ENCODE data around the gene CES4A.
"Not testable (repeated sequence)": the region's sequence is repeated elsewhere in the genome, so short reads cannot be mapped to it uniquely, and the experiment has no call there.

Gene CES4A

DNA sequence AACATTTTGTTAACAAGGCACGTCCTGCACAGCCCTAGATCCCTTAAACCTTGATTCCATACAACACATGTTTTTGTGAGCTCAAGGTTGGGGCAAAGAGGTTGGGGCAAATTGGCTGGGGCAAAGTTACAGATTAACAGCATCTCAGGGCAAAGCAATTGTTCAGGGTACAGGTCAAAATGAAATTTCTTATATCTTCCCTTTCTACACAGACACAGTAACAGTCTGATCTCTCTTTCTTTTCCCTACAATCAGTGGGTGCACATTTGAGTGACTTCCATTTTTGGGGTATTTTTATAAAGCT is 32.3 kb upstream of the CES4A start:
- not testable (repeated sequence) for DNase-seq (ENCODE audit: low spot score)

DNA sequence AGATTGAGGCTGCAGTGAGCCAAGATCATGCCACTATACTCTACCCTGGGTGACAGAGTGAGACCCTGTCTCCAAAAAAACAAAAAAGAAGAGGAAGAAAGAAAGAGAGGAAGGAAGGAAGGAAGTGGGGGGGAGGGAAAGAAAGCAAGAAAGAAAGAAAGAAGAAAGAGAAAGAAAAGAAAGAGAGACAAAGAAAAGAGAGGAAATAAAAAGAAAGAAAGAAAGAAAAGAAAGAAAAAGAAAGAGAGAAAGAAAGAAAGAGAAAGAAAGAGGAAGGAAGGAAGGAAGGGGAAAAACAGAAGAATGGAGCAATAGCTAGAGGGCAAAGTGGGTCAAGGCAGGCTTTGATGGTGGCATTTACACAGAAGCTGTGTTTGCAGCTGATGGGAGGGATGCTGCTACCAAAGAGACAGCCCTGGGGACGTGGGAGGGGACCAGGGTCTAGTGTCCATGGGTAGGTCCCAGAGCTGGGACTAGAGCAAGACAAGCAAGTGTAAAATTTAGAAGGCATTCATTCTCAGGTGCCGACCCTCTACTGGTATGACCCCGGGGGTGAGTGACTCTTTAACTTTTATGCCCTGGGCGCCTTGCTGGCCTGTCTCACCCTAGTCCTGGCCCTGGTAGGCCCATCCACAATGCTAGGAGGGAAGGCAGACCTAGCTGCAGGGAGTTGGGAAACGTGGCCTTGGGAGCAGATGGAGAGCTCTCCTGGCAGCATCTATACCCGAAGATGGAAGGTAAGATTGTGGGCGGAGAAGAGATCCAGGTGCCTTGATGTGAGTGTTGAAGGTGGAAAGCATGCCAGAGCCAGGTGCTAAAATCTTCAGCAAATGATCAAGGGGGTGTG is 29.3 kb upstream of the CES4A start:
- DNase-seq (ENCODE audit: low spot score) = no peak

DNA sequence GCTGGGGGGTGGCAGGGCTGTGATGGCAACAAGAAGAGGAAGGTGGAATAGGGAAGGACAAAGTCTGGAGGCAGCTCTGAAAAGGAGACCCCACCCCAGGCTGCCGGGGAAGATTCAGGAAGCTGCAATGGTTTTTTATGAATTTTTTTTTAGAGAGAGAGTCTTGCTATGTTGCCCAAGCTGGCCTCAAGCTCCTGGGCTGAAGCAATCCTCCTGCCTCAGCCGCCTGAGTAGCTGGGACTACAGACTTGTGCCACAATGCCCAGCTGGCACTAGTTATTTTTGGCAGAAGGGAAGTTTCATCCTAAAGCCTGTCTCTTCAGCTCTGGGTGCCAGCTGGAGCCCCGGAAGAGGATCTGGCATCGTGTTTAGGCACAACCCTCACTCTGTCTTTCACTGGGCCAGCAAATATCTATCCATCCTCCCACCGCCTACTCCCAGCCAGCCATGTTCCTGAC is 28.7 kb upstream of the CES4A start:
- no peak for DNase-seq (ENCODE audit: low spot score)

DNA sequence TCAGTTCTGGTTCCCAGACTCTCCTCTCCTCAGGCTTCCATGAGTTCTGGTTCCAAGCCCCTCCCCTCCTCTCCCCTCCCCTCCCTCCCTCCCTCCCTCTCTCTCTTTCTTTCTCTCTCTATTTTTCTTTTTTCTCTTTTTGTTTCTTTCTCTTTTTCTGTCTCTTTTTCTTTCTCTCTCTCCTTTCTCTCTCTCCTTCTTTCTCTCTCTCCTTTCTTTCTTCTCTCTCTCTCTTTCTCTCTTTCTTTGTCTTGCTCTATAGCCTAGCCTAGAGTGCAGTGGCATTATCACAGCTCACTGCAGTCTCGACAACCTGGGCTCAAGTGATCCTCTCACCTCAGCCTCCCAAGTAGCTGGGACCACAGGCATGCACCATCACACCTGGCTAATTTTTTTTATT is 28.1 kb upstream of the CES4A start:
- no peak for DNase-seq (ENCODE audit: low spot score)

DNA sequence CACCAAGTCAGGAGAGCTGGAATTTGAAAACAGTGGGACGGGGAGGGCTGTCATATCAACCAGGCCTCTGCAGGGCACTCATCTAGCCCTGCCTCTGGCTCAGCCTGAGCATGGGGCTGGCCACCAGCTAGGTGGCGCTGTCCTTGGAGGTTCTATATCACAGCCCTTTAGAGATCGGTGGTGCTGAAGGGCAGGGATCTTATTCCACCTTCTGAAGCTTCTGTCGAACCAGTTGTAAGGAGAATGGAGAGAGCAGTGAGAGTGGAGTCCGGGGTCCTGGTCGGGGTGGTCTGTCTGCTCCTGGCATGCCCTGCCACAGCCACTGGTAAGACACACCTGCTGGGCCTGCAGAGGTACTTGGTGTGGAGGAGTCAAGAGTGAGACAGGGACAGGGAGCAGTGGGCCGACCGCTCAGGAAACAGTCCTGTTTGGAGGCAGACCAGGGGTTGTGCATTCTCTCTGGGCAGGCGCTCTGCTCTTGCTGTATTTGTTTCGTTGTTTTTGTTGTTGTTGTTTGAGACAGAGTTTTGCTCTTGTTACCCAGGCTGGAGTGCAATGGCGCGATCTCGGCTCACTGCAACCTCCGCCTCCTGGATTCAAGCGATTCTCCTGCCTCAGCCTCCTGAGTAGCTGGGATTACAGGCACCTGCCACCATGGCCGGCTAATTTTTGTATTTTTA is 27.2 kb upstream of the CES4A start, which contains the start of gene CES3:
CES3 (plus strand) TSS at position 202 of the 680 bp plus-strand sequence; CDS start at position 244, 42 bp downstream.
- DNase-seq (ENCODE audit: low spot score) = peak; percentile 90

DNA sequence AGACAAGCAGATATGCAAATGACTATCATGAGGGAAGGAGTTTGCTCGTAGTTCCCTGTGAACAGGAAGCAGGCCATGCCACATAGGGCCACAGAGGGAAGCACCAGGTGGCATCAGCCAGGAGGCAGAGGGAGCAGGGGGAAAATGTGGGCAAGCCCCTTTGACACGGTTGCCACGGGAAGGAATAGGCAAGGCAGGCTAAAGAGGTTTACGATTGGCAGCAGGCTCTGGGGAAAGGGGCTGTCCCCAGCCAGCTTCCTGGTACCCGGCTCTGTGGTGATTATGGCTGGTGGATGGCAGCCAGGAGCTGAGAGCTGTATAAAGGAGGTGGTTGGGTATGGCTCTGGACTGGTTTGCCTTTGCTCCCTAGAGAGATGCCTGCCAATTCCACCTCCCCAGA is 26.5 kb upstream of the CES4A start:
- peak; percentile 19 for DNase-seq (ENCODE audit: low spot score)

DNA sequence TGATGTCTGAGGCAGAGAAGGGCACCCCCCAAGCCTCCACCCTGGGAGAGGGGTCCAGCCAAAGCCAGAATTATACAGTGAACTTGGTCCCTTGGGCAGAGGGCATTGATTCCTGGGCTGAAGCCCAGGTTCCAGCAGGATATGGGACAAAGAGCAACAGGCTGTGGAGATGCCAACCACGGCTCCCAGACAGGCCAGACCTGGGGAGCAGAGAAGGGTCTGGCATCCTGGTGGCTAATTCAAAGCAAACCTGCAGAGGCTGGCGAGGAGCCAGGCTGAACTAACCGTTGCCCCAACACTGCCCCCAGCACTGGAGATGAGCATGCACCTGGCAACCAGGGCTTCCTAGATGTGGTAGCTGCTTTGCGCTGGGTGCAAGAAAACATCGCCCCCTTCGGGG is 24.3 kb upstream of the CES4A start:
- no peak for DNase-seq (ENCODE audit: low spot score)

DNA sequence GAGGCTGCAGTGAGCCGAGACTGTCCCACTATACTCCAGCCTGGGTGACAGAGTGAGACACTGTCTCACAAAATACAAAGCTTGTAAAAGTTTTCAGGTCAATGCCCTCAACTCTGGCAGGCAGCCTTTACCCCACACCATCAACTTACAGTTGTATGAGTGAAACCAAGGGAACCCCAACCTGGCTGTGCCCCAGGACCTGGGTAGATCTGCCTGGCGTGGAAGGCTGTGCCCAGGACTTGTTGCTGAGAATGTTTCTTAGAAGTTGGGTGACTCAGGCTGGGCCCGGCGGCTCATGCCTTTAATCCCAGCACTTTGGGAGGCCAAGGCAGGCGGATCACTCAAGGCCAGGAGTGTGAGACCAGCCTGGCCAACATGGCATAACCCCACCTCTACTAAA is 19.5 kb upstream of the CES4A start:
- no peak for DNase-seq (ENCODE audit: low spot score)

DNA sequence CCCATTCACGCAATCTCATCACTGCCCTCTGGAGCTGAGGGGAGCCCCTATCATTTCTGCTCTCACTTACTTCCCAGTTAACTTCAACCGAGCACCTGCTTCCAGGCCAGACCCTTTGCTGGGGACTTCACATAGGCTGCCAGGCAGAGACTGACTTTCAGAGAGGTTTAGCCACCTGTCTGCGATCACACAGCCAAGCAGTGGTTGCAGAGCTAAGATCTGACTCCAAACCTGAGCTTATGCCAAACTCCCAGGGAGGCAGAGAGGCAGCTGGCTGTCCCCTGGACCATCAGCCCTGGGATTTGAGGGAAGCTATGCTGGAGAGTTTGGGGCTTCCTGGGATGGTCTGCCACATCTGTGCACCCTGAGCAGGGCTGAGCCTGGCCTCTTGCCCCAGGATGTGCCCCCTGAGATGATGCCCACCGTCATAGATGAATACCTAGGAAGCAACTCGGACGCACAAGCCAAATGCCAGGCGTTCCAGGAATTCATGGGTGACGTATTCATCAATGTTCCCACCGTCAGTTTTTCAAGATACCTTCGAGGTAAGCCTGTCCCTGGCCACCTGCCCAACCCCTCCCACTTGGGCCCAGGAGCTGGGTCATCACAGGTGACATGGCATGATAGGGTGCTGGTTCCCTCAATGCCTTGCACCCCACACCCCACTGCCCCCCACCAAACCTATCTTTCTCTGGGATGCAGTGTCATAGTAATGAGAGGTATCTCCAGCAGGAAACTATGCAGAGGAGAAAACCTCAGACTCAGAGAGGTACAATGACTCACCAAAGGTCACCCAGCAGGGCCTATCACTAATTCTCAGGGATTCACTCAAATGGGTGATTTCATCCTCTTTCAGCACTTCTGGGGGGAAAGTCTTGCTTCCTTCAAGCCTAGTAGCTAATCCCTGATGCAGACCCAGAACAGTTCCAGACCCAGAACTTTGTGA is 17.3 kb upstream of the CES4A start:
- DNase-seq (ENCODE audit: low spot score) = no peak

DNA sequence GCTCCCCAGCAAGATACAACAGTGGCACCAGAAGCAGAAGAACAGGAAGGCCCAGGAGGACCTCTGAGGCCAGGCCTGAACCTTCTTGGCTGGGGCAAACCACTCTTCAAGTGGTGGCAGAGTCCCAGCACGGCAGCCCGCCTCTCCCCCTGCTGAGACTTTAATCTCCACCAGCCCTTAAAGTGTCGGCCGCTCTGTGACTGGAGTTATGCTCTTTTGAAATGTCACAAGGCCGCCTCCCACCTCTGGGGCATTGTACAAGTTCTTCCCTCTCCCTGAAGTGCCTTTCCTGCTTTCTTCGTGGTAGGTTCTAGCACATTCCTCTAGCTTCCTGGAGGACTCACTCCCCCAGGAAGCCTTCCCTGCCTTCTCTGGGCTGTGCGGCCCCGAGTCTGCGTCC is 15.4 kb upstream of the CES4A start:
- DNase-seq (ENCODE audit: low spot score) = no peak

DNA sequence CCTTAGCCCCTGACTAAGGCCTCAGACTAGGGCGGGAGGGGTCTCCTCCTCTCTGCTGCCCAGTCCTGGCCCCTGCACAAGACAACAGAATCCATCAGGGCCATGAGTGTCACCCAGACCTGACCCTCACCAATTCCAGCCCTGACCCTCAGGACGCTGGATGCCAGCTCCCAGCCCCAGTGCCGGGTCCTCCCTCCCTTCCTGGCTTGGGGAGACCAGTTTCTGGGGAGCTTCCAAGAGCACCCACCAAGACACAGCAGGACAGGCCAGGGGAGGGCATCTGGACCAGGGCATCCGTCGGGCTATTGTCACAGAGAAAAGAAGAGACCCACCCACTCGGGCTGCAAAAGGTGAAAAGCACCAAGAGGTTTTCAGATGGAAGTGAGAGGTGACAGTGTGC is 14.7 kb upstream of the CES4A start:
- DNase-seq (ENCODE audit: low spot score) = no peak

DNA sequence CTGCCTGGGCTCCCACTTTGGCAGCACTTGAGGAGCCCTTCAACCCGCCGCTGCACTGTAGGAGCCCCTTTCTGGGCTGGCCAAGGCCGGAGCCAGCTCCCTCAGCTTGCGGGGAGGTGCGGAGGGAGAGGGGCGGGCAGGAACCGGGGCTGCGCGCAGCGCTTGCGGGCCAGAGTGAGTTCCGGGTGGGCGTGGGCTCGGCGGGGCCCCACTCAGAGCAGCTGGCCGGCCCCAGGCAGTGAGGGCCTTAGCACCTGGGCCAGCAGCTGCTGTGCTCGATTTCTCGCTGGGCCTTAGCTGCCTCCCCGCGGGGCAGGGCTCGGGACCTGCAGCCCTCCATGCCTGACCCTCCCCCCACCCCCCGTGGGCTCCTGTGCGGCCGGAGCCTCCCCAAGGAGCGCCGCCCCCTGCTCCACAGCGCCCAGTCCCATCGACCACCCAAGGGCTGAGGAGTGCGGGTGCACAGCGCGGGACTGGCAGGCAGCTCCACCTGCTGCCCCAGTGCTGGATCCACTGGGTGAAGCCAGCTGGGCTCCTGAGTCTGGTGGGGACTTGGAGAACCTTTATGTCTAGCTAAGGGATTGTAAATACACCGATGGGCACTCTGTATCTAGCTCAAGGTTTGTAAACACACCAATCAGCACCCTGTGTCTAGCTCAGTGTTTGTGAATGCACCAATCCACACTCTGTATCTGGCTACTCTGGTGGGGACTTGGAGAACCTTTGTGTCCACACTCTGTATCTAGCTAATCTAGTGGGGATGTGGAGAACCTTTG is 14.0 kb upstream of the CES4A start:
- DNase-seq (ENCODE audit: low spot score) = not testable (repeated sequence)

DNA sequence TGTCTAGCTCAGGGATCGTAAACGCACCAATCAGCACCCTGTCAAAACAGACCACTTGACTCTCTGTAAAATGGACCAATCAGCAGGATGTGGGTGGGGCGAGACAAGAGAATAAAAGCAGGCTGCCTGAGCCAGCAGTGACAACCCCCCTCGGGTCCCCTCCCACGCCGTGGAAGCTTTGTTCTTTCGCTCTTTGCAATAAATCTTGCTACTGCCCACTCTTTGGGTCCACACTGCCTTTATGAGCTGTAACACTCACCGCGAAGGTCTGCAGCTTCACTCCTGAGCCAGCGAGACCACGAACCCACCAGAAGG is 13.5 kb upstream of the CES4A start:
- DNase-seq (ENCODE audit: low spot score) = peak; percentile 26

DNA sequence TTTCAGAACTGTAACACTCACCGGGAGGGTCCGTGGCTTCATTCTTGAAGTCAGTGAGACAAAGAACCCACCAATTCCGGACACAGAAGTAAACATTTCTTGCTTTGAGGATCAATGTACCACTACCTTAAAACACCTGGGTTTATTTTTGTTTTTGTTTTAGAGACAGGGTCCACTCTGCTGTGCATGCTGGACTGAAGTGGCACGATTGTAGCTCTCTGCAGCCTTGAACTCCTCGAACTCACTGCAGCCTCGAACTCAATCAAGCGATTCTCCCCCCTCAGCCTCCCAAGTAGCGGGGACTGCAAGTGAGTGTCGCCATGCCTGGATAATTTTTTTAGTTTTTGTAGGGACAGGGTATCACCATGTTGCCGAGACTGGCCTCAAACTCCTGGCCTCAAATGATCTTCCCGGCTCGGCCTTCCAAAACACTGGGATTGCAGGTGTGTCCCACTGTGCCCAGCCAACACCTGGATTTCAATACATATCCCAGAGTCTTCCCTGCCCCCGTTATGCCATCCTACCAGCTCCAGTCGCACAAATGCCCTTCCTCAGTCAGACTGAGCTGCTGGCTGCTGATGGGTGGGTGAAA is 13.0 kb upstream of the CES4A start:
- no peak for DNase-seq (ENCODE audit: low spot score)

DNA sequence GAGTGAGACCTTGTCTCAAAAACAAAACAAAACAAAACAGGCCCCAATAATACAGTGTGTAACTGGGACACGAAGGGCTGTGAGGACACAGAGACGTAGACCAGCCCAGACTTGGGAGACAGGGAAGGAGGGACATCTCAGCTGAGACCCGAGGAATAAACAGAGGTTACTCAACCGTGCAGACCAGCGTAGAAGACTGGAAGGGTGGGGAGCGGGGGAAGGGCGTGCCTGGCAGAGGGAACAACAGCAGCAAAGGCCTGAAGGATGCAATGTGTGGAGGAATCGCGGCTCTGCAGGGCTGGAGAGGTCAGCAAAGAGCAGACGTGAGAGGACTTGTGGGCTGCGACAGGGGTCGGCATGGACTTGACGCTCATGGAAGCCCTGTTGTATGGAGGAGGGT is 11.6 kb upstream of the CES4A start:
- no peak for DNase-seq (ENCODE audit: low spot score)

DNA sequence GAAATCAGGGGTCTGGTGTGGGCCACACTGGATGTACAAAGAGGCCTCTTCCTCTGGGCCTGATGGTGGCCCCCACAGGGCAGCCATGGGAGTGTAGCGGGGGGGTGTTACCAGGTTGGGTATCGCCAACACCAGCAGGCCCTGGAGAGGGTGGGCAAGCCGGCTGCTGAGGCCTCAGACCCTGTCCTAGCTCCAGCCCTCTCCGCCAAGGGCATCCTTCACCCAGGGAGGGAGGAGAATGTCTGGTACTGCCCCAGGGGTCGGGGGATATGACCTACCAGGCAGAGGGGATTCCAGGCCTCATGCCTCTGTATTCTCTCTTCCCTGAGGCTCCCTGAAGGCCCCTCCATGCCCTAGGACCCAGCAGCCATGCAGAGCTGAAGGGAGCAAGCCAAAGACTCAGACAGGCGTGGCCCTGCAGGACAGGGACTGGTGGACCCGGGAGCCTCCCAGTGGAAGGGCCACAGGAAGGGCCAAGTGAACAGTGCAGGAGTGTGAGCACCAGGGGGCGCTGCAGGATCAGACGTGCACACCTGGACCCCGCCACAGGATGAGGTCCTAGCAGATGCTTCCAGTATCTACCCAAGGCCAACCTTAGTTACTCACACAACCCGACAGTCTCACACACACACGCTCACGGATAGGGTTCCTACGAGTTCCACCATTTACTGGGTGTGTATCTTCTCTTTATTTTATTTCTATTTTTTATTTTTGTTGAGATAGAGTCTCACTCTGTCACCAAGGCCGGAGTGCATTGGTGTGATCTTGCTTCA is 10.9 kb upstream of the CES4A start:
- DNase-seq (ENCODE audit: low spot score) = peak; percentile 84

DNA sequence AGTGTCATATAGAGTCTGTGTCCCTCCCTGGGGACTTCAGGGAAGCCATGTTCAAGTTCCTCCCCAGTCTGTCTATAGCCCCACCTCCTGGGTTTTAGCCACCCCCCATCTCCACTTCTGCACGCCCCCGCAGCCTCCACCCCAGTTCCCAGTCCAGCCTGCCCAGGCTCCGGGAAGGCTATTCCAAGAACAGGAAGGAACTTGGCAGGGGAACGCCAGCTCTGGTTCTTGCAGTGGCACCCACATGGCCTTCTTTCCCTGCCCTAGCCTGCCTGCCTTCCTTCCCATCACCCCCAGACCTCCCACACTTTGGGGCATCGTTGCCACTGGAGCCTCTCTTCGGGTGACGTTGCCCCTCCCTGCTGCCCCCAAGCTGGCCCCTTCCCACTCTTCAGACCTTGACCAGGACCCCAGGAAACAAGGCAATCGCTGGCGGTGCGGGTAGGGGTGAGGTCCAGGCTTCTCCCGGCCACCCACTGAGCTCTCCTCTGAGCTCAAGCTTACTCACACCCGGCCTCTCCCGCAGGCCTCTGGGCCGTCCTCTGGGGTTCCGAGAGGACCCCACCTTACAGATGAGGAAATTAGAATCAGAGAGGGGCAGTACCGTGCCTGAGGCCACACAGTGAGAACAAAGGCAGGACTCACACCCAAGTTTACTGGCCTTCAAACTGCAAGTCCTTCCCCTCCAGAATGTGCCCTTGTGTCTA is 9.2 kb upstream of the CES4A start:
- DNase-seq (ENCODE audit: low spot score) = no peak

DNA sequence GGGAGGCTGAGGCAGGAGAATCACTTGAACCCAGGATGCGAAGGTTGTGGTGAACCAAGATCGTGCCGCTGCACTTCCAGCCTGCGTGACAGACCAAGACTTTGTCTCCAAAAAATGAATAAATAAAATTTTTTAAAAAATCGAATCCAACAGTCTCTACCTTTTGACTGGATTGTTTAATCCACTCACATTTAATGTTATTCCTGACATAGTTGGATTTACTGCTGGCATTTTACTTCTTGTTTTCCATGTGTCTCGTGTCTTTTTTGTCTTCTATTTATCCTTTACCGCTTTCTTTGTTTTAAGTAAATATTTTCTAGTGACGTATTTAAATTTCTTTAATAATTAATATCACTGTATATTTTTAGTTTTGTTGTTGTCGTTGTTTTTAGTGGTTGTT is 5.4 kb upstream of the CES4A start:
- no peak for DNase-seq (ENCODE audit: low spot score)

DNA sequence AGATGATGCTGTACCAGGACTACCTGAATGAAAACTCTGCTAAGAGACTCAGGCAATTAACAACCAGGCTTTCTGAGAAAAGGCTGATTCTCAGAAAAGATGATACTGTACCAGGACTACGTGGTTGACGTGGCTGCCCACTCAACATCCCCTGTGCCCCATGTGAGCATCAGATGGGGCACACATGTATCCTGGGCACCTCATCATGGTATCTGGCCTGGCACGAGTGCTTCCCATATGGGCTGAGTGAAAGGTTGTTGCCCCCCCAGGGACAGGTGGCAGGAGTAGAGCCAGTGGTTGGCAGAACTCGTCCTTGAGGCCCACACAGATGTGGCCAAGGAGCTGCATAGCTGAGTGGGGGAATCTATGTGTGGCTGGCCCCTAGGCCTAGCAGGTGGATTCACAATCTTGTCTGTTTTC is 3.5 kb upstream of the CES4A start:
- no peak for DNase-seq (ENCODE audit: low spot score)

DNA sequence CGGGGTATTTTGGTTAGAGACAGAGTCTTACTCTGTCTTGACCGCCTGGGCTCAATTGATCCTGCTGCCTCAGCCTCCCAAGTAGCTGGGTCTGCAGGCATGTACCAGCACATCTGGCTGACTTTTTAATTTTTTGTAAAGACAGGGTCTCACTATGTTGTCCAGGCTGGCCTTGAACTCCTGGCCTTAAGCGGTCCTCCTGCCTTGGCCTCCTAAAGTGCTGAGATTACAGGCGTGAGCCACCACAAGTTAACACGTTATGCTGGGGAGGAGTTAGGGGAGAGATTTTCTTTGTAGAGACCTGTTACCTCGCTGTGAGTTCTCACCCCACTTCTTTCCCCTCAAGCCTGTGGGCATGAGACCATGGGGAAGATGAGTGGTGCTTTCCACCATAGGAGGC is 1.8 kb upstream of the CES4A start:
- DNase-seq (ENCODE audit: low spot score) = no peak

Data from NAMALWA (cell line).